HCT116 (cell line): ENCODE results near the gene BCAR1.

ENCODE experiments used
- RAD21 ChIP-seq: IDR thresholded peaks from 2 replicates; pipeline ENCODE4 v1.6.1; 2012; ENCODE audit warnings: low read depth, mild to moderate bottlenecking
- SP1 ChIP-seq: IDR thresholded peaks from 2 replicates; pipeline ENCODE4 v1.6.1; 2012; ENCODE audit warnings: low read depth
- TCF7L2 ChIP-seq: IDR thresholded peaks from 2 replicates; pipeline ENCODE4 v1.7.0; 2011; ENCODE audit warnings: borderline replicate concordance, inconsistent platforms; ENCODE audit not compliant: insufficient read depth, insufficient read length; ENCODE audit errors: extremely low read depth
- TF ChIP-seq, protein P1 (sequence below), 3 experiments: fragments of 200-600 bp in 1 of 3; sonication (generic) in 1 of 3; IDR thresholded peaks in 2 of 3; conservative IDR thresholded peaks in 1 of 3; 2 replicates each; pipeline ENCODE4 v1.5.1; 2012 to 2017; ENCODE audit warnings: low read depth in 2 of 3, low read length in 2 of 3, antibody characterized with exemption in 1 of 3, borderline replicate concordance in 1 of 3, control low read depth in 1 of 3, mild to moderate bottlenecking in 1 of 3, mixed read lengths in 1 of 3, mixed run types in 1 of 3, moderate library complexity in 1 of 3; ENCODE audit not compliant: insufficient read depth in 1 of 3

GRCh38 chr16:75261590-75262078 is 10.2 kb upstream of the BCAR1 start:
- TF ChIP-seq TCF7L2 (no peak), SP1 (no peak), RAD21 (no peak)
- TF ChIP-seq, protein P1, sequence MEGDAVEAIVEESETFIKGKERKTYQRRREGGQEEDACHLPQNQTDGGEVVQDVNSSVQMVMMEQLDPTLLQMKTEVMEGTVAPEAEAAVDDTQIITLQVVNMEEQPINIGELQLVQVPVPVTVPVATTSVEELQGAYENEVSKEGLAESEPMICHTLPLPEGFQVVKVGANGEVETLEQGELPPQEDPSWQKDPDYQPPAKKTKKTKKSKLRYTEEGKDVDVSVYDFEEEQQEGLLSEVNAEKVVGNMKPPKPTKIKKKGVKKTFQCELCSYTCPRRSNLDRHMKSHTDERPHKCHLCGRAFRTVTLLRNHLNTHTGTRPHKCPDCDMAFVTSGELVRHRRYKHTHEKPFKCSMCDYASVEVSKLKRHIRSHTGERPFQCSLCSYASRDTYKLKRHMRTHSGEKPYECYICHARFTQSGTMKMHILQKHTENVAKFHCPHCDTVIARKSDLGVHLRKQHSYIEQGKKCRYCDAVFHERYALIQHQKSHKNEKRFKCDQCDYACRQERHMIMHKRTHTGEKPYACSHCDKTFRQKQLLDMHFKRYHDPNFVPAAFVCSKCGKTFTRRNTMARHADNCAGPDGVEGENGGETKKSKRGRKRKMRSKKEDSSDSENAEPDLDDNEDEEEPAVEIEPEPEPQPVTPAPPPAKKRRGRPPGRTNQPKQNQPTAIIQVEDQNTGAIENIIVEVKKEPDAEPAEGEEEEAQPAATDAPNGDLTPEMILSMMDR (IDR thresholded peaks at IDR 0.05 in 2 of 3, conservative IDR thresholded peaks at IDR 0.05 in 1 of 3; ENCODE audit: borderline replicate concordance in 1 of 3, insufficient read depth in 1 of 3, low read depth in 2 of 3, low read length in 2 of 3), result no peak
